GM21717 (cell line): Measurements from ENCODE around the gene ALDH8A1.
A peak's percentile ranks its signal among the peaks of the same experiment; 100 is the strongest.

Source experiments
- ATAC-seq: cut with Tn5 transposase; IDR thresholded peaks from one replicate; pipeline ENCODE4 v1.9.1; 2021; ENCODE audit warnings: mild to moderate bottlenecking, moderate library complexity; ENCODE audit not compliant: unreplicated experiment

Gene ALDH8A1, protein sequence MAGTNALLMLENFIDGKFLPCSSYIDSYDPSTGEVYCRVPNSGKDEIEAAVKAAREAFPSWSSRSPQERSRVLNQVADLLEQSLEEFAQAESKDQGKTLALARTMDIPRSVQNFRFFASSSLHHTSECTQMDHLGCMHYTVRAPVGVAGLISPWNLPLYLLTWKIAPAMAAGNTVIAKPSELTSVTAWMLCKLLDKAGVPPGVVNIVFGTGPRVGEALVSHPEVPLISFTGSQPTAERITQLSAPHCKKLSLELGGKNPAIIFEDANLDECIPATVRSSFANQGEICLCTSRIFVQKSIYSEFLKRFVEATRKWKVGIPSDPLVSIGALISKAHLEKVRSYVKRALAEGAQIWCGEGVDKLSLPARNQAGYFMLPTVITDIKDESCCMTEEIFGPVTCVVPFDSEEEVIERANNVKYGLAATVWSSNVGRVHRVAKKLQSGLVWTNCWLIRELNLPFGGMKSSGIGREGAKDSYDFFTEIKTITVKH

DNA sequence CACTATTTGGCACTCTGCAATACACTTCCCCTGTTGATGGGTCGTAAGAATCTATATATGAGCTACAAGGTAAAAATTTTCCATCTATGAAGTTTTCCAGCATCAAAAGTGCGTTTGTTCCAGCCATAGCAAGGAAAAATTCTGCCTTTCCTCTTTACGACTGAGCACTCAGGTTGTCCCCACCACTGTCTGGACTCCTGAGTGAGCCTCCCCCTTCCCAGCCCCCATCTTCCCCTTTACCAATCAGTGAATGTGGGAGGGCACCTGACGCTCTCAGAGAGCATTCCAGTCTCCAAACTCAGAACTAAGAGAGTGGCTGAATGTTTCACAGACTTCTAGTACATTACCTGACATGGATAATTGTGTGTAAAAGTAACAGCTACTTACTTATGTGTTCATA, at the start of gene ALDH8A1:
ALDH8A1 (minus strand) TSS at position 175 of the 400 bp plus-strand sequence; CDS start at position 127, 48 bp downstream.
- ATAC-seq, result no peak

DNA sequence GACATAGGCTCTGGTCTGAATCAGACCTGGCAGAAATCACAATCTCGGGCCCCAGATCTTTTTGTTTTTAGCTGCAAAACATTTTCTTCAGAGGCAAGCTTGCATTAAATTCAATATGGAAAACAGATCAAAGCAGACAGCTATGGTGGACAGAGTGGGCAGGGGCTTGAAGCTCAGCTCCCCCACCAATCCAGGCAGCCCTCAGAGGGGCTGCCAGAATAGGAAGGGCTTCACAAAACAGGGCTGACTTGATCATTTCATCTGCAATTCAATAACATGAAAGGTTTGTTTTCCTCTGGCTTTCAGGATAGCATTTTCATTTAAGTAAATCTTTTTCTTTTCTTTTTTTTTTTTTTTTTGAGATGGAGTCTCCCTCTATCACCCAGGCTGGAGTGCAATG, 49.2 kb upstream of the ALDH8A1 start:
- ATAC-seq, result no peak

DNA sequence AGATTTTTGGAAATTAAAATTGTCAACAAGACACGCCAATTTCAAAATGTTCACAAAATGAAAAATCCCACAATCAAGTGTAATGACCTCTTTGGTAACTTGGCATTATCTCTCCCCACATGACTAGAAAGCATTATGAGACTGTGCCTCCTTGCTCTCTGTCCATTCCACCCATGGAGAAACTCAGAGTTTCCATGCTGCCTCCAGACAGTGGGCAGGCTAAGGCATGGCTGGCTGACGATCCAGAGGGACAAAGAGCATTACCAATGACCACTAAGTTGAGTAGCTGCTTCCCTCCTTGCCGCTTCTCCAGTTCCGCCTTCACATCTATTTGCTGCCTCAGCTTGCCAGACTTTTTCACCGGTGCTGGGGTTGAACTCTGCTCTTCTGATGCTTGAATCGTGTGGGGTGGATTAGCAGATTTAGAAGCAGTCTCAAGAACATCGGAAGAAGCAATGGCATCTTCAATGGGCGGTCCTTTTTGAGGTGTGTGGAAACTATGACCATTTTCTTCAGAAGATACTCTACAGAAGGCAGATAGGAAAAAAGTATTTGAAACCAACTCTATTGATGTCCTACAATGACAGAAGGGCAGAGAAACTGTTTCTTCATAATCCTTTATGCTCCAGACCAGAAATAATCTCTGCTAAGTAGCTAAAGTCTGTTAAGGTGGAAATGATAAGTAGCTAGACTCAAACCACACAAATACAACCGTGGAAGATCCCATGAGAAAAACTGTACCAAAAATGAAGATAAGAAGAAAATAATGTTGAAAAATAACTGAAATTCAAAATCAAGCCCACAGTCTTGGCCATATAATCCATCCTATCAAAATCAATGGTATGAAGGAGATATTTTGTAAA, 47.5 kb upstream of the ALDH8A1 start:
- ATAC-seq, result no peak

DNA sequence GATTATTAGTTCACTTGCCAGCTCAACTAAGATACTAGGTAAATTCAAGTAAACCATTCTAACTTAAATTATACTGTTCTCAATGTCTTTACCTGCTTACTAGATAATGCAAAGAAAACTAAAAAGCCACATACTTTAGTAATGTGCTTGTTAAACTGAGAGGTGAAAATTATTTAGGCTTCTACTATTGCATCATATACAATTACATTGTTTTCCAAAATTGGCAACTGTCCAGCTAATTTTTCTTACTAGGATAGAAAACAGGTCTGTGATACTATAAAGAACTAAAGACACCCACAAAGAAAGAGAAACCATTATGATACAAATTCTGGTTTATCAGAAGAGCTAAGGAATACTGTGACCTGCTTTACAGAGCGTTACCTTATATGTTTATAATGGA, 45.6 kb upstream of the ALDH8A1 start:
- no peak for ATAC-seq

DNA sequence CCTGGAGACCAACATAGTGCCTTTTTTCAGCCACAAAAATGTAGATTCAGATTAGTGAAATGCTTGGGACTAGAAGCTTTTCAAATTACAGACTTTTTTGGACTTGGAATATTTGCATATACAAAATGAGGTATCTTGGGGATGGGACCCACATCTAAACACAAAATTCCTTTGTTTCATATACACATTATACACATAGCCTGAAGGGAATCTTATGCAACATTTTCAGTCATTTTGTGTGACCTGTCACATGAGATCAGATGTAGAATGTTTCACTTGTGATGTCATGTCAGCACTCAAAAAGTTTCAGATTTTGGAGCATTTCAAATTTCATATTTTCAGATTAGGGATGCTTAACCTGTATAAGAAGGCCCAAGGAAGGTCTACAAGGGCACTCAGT, 44.5 kb upstream of the ALDH8A1 start:
- no peak for ATAC-seq

DNA sequence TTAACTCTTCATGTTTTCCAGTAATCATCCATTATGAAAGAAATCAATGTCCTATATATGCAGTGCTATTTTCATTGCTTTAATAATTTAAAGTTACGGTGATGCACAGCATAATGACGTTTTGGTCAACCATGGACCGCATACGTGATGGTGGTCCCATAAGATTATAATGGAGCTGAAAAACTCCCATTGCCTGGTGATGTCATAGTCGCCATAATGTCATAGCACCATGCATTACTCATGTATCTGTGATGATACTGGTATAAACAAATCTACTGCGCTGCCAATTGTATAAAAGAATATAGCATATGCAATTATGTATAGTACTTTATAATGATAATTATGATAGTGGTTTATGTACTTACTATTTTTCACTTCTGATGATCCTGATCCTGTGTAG, 42.3 kb upstream of the ALDH8A1 start:
- no peak for ATAC-seq

DNA sequence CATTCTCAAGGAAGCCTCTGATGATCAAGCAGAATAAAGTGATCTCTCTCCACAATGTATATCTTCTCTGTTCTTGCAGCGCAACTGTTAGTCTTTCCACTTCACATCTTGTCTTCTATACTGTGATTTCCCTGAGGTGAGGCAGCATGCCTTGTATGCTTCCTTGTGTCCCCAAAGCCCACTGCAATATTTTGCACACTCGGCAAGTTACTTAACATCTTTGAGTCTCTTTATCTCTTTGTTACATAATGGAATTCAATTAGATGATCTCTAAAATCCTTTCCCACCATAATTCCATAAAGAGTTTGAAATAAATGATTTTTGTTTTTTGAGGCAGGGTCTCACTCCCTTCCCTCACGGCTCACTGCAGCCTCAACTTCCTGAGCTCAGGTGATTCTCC, 40.4 kb upstream of the ALDH8A1 start:
- no peak for ATAC-seq

DNA sequence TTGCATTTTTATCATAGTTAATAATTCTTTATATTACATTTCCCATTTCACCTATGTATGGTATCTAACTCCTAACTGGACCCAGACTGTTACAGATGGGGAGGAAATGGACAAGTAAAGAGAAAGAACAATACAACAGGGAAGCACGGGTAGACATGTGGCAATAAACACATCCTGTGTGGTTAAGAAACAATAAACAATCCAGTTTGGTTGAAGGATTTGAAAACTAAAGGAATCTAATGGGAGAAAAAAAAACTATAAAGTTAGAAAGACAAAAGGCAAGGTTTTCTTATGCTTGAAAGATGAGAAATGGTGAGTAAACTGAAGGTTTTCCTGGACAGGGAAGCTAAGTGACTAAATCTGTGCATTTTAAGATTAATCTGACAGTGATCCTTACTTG, 34.9 kb upstream of the ALDH8A1 start:
- no peak for ATAC-seq

DNA sequence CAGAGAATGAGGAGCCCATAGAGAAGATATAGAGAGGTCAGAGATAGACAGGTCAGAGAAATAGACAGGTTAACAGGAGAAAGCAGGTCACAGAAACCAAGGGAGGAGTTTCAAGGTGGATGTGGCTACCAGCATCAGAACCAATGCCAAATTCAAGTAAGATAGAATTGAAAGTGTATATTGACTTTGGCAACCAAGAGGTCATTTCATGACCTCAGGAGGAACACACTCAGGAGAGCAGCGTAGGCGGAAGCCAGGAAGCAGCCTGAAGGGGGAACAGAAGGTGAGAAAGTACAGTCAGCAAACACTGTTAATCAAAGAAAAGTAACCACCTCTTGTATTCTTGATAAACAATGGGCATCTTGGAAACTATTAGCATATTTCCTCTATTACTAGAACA, 33.9 kb upstream of the ALDH8A1 start:
- ATAC-seq, result no peak

DNA sequence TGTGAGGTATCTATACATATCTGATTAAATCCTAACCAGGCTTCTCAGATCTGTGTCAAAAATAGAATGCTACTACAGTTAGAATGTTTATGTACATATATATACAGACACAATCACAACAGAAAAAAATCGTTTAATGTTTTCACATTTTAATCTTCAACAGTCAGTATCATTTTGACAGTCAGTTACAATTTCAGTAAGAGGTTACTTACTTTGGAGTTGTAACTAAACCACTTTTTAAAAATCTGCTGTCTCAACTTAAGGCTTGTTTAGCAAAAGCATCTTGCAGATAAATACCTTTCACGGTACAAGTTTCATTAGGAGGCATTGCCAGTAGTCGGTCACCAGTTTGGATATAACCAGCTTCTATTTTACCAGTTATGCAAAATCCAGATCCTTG, 32.3 kb upstream of the ALDH8A1 start:
- no peak for ATAC-seq

DNA sequence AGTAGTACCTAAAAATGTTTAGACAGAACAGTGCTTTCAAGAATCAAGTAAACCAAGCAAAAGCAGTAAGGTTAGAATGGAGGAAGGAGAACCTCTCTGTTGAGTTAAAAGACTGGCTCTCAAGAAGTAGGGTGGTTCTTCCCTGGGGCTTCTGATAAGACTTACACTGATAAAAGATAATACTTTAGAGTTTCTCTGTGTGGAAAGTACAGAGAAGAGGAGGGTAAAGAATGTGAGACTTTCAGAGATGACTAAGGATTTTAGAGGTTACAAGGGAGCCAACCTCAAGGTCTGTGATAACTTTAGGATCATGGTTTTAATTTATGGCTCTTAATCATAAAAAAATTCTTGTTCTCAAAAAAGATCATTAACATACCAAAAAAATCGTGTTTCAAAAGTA, 30.9 kb upstream of the ALDH8A1 start:
- ATAC-seq, result no peak

DNA sequence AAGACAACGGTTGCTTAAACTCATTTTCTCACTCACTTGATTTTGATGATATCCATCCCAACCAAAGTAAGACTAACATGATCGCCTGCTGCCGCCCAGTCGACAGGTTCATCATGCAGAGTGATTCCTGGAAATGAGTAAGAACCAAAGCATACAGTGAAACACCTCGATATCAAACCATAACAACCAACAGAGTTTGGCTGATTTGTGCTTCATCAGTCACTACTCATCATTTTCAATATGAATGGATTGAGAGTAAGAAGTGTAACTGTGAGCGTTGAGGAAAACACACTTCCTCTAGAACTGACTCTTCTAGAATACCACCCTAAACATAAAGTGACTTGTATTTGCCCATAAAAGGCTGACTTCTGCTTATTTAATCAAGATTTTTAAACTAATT, 29.2 kb upstream of the ALDH8A1 start:
- ATAC-seq, result peak; percentile 88

DNA sequence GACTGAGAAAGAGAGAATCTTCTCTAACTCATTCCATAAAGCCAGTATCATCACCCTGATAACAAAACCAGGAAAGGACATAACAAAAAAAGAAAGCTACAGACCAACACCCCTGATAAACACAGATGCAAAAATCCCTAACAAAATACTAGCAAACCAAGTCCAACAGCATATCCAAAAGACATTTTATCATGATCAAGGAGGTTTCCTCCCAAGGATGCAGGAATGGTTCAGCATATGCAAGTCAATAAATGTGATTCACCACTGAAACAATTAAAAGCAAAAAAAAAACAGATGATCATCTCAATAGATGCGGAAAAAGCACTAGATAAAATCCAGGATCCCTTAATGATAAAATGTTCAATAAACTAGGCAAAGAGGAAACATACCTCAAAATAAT, 24.5 kb upstream of the ALDH8A1 start:
- no peak for ATAC-seq

DNA sequence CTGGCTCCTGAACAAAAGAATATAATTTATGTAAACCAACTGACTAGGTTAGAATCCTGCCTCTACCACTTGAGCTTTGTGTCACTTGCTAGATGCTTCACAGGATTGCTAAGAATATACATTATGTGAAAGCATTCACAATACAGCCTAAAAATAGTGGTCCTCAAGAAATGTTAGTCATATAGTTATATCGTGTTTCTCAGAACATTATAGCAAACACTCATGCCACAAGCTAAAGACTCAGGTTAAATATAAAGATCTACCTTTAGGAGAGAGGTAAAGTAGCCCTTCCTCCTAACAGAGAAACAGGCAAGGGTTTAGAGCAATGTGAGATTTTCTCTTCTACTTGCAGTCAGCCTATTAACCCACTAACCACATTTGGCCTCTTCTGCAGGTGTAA, 17.8 kb upstream of the ALDH8A1 start:
- no peak for ATAC-seq

DNA sequence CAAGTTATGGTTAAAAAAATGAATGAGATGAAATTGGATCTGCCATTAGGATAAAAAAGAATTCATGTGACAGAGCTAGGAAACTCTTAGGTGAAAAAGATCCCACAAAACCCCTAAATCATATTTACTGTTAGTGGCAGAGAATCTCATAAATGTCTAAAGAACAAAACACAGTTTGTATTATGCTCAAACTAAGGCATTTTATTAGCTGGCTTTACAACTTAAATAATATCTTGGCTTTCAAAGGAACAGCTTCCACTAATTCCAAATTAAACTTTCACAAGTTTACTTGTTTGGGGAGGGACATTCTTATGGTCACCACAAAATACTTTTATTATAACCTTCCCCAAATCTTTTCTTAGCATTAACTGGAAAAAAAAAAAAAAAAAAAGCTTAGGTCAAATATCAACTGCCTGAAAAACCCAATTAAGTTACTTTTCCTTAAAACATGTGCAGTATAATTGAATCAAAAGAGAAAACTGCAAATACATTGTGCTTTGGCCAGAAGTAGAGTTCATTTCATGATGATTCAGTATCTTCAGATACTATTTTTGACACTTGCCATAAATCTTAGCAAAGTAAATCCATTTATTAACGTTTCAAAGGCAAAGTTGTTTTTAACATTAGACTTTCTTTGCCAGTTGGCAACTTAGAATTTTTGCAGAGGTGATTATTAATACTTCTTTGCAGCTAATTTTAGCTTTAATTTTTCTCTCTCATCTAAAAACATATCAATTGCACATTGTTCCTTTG, 14.7 kb upstream of the ALDH8A1 start:
- no peak for ATAC-seq

DNA sequence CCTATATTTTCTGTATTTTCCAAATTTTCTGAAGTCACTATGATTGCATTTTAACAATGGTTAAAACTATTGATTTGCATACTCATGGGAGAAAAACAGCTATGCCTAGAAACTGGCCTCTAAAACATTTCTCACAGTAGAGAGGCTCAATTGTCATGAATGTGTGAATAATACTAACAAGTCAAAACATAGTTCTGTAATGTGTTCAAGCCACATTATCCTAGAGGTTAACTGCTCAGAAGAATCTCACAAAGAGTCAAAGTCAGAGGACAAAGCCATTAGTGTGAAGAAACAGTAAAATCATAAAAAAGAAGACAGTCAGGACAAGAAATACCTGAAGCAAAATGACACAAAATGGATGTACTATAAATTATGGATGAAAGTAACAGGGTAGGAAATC, 12.5 kb upstream of the ALDH8A1 start:
- ATAC-seq, result no peak

DNA sequence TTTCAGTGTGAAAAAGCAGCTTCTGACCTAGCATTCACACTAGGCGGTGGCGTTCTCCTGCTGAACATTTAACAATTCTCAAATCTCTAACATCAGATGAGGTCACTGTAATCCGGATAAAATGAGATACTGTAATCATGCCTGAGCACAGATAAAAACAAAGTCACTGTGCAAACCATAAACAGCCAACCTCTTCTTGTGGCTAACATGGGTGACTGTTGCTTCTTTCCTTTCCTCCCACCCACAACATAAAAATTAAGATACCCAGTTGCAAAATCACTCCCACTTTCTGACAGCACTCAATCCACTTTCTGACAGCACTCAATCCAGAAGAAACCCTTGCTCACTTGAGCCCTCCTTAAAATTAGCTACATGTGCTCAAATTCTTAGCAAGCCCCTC, 11.5 kb upstream of the ALDH8A1 start:
- ATAC-seq, result no peak

DNA sequence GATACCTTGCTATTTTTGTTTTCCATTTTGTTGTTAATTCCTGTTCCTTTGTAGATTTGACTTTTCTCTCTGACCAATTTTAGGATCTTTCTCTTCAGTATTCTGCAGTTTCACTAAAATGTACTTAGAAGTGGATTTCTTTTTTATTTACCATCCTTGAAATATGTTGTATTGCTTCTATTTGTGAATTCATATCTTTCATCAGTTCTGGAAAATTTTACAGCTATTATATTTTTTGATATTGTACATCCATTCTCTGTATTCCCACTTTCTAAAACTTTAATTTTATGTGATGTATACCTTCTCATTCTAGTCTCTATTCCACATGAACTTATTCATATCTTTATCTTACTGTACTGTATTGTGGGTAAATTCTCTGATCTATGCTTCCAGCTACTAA, 9.7 kb upstream of the ALDH8A1 start:
- no peak for ATAC-seq

DNA sequence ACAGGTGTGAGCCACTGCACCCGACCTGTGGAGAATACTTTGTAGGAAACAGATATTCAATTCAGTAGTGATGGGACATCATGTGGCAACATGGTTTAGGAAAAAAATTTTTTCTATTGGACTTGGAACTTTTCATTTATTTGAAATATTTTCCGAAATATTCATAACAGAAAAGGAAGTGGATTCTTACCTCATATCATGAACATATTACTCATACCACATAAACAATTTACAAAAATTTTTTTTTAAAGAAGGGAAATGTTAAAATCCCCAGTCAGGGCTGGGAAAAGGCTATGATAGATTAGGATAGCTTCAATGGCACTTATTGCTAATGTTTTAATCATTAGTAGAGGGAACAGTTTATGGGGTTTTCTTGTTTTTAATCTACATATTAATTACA, 6.8 kb upstream of the ALDH8A1 start:
- no peak for ATAC-seq

DNA sequence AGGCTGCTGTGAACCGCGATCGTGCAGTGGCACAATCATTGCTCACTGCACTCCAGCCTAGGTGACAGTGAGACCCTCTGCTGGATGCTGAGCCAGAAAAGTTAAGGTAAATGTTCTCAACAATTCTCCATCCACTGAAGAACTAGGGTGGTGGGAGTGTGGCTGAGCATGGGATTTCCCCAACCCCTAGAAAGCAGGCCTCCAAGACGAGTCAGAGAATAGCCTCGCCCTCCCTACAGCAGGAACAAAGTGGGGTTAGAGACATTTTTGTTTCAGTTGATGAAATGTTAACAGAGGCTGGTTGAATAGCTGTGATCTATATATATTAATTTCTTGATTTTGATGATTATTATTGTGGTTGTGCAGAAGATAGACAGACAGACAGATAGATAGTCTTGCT, 6.1 kb upstream of the ALDH8A1 start:
- ATAC-seq, result no peak

DNA sequence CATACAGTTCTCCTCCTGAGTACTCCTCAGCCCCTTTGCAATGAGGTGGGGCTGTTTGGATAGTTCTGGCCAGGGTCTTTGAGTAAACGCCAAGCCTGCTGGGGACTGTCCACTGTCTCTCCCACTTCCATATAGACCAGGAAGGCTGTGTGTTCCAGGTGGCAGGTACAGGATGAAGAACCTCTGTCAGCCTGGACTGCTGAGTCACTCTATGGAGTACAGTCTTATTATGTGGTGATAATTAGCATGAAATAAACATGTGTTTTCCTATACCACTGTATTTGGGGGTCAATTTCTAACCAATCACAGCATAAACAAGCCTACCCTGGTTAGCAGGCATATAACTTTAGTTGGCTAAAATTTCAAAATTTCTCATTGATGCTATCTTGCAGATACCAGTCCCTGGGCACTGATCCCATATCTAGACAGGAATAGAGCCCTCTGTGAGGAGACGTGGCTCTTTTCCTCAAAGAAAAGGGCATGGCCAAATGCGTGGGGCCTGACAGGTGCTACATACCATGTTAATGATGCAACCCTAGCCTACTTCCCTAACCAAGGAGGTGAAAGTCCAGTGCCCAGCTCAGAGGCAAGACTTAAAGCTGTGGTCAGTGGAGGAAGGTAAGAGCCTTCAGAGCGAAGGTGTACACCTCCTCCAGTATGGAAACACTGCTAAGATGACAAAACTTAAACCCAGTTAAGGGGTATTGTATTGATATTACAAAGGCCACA, 4.5 kb upstream of the ALDH8A1 start:
- no peak for ATAC-seq
